ENCODE results near the gene SLC22A23.
A peak's percentile ranks its signal among the peaks of the same experiment; 100 is the strongest.

The SLC22A23 gene

DNA sequence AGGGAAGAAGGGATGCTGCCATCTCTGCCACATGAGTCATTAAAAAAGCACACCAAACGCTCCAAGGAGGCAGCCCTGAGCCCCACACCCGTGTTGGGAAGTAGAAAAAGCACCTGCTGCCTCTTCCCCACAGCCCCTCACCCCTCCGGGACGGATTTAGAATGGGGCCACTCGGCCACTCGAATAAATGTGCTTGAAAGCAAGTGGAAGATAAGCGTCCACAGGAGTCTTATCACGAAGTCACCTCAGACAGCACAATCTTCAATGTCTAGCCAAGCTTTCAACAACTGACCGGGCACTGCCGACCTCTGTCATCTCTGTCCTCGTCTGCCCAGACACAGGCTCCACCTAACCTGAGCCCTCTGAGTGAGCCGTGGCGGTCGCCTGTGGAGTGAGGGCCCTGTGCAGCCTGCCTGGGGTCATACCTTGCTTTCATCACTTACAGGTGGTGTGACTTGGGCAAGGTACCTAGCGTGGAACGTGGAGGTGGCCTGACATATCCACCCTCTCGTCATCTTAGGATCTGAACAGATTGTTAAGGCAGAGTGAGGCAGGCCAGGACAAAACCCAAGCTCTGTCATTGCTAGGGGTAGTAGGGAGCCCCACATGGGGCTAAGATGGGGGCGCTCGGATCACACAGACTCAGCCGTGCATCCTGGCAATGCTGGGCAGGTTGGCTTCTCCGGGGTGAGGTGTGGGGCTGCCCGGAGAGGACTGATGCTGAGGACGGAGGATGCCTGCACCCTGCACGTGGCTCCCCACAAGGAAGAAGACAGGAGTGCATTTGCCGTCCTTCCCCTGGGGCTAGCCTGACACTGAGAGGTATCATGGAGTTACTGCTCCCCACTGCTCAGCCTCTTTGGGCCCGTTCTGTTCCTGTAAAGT, 163.3 kb downstream of the SLC22A23 start:
- no peak for DNase-seq

DNA sequence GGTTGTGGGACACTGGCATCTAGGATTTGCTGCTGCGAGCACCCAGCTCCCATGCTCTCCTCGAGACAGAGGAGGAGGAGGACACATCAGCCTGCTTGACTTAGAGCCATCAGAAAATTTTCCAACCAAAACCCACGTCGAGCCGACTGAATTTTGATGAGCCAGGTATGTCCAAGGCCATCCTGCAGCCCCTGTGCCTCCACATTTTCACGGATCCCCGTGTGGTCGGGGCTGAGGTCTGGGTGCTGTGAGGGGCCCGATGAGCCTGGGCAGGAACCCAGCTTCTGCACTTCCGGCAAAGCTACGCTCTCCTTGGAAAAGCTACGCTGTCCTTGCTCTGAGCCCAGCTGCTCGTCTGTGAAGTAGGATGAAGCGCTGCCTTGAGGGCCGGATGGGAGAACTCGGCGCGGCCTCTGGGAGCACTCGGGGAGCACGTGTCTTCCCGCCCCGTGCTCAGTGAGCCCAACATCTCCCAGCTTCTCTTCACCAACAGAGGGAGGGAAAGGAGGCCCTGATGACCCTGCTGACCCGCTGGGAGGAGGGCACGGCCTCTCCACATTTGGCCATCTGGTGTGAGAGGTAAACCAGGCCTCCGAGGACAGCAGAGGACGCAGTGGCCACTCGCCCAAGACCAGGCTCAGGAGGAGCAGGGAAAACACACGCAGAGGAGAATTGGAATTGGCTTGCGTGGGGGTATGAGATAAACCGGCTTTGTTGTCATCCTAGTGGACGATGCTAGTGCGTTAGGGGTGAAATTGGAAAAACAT, 164.2 kb downstream of the SLC22A23 start:
- DNase-seq = no peak

DNA sequence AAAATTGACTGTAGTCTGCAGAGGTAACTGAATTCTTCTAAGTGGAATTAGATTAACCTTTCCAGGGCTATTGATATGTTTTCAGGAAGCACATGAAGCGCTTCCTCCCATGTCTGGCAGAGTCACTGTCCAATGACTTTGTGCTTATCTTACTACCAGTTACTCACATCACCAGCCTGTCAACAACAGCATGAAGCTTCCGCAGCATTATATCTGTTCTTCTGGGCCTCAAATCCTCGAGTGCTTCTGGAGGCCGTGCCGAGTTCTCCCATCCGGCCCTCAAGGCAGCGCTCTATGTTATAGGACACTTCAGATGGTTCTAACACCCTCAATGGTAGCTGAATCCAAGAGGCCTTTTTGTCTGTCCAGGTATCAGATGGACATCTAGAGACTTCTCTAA, 164.9 kb downstream of the SLC22A23 start:
- peak; percentile 53 for DNase-seq

DNA sequence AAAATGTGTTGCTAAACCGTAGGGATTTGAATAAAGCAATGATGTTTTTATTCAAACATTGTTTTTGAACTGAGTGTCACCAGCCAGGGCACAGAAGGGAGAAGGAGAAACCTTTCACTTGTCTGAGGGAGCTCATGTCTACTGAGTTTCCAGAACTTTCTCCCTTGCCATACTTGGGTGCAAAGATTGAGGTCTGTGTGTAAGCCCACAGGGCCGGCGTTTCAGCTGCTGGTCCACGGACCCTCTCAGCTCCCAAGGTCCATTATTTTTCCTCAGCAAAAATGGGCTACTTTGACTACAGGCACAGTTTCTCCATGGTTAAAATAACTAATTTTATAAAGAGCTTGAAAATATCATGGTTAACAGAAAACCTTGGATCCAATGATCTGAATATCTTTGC, 165.5 kb downstream of the SLC22A23 start:
- no peak for DNase-seq

DNA sequence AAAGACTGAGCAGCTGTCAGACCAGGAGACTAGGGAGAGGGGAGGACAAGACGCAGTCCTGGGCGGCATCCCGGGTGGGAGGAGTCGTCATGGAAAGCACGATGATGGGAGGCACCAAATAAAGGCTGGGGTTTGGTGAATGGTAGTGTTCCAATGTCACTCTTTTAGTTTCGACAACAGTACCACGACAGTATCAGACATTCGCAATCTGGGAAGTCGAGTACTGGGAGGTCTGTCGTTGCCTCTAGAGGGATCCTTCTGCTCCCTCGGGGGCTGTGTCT, 166.0 kb downstream of the SLC22A23 start:
- DNase-seq = no peak

DNA sequence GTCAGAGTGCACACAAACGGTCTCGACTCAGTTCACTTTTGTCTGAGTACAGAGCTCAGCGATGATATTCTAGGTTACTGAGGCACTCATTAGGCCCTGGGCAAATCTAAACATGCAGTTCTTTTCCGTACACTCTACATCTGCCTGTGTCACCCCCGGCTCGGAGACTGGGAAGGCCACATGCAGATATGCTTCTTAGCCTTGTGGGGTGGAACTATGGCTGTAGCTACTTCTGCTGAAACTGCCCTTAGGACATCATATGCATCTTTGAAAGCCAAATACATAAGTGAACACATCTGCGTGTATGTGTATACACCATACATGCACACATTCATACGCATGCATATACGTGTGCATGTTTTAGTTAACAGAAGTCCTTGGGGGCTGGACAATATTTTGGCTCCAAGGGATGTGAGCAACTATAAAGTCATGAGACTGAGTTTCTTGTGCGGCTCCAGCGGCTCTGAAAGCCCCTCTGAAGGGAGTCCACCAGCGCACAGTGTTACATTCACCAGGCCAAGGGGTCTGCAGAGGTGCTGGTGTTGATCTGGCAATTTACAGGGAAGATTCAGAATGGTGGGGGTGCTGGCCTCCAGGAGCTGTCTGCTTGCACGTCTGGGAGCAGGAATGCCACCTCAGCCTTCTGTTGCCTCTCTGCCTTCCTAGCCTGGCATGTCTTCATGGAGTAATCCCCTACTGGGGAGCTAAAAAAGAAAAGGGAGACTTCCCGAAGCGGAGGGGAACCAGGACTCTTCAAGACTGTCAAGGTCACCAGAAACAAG, 166.5 kb downstream of the SLC22A23 start:
- no peak for DNase-seq

DNA sequence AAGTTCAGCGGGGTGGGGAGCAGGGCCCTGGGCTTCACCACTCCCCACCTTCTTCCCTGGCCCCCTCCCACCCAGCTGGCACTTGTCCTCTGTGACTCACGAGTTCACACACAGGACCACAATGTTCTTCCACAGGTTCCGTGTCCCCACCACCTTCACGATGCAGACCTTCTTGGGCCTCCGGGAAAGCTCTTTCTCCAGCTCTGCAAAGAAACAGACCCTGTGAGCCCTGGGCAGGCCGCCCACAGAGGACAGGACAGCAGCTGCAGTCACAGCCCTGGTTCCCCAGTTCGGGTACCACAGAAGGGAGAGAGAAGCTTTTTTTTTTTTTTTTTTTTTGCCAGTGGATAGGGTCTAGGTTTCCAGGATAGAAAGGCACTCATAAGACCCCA, 167.2 kb downstream of the SLC22A23 start:
- DNase-seq = no peak

DNA sequence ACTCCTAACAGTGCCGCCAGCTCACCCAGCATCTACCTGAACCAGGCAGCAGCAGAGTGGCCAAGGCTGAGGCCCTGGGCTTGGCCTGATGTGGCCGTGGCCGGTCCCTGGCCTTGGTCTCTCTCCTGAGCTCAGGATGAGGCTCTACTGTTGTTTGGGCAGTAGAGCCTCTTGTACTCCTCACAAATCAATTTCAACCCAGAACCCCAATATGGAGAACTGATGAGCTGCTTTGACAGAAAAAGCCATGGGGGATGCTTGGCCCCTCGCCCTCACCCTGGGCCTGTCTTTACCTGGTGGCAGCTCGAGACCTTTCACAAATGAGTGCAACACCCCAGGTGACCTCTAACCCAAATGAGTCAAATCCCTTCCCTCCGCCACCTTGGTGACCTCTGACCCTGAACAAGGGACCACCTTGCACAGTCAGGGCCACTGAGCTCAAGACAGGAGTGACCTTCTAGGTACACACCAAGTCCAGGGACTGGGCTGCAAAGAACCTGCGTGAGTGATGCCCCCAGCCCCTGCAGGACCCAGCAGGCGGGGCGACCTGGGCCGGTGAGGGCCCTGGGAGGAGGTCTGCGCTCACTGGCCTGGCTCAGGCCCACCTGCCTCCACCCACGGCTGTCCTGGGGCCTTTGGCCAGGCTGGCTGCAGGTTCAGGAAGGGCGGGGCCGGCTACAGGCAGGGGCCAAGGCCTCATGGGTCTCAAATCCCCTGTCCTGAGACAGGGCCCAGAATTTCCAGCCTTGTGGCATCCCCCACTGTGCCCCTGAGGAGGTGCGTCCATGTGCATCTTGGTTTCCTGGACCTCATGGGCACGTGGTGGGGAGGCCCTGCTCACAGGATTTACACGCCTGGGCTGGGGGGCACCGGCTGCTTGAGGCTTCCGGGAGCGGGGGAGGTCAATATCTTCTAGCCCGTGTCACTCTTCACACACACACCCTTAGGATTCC, 167.9 kb downstream of the SLC22A23 start:
- no peak for DNase-seq

DNA sequence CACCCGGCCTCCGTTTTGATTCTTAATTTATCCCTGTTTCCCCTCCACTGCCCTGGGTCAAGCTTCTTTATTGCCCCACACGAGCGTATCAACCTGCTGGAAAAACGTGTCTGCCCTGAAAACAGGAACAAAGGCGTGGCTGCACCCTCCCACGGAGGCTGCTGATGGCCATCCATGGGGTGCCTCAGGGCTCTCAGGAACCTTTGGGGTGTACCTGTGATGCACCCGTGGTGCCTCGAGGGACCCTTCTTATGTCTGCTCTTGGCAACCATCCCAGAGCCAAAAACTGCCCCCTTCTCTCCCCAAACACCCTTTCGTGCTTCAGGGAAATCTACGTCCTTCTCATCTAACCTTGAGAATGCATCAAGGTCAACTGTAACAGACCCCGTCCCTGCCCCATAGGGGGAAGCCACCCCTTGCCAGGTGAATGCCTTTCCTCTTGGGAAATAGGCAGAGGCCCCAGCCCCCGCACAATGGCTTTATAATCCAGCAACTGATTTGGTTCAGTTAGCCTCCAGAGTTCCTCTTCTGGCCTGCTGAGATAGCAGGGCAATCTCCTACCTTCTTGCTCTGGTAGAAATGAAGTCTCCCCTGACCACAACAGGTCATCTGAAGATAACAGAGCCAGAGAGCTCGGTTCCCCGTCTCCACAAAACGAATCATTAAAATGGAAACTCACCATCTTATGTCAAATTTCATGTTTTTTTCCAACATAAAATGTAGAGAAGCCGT, 168.7 kb downstream of the SLC22A23 start:
- peak; percentile 92 for DNase-seq

DNA sequence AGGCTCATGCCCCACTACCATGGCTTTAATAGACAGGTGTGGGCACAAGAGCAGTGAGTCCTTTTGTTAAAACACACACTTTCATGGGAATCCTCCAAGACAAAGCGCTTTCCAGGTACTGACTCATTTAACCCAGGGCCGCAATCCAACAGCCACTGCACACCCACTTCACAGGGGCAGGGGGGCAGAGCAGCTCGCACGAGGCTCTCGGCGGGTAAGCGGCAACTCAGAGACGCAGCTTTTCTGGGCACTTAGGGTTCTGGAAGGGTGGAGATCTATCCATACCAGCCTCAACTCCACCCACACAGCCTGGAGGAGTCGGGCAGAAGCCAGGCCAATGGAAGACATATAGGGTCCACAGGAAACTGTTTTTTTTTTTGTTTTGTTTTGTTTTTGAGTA, 169.5 kb downstream of the SLC22A23 start:
- peak; percentile 30 for DNase-seq

DNA sequence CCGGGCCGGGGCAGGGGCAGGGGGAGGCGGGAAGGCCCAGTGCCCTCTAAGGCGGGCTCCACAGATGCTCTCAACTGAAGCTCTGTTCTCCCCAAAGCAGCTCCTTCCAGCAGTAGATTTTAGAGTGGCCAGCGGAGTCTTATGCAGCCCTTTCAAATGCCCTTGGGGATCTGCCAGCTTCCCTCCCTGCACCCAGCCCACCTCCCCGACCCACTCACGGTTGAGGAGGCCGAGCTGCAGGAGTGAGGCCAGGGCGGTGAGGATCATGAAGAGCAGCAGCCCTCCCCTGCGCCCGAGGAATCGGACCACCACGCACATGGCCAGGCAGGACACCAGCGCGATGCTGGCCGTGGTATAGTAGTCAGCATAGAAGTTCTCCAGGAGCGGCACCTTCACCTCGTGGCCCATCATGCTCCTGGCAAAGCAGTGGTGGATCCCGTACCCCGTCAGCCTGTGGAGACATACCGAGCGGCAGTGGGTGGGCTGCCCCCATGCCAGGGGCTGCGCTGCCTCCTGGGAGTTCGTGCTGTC, 170.1 kb downstream of the SLC22A23 start:
- no peak for DNase-seq

DNA sequence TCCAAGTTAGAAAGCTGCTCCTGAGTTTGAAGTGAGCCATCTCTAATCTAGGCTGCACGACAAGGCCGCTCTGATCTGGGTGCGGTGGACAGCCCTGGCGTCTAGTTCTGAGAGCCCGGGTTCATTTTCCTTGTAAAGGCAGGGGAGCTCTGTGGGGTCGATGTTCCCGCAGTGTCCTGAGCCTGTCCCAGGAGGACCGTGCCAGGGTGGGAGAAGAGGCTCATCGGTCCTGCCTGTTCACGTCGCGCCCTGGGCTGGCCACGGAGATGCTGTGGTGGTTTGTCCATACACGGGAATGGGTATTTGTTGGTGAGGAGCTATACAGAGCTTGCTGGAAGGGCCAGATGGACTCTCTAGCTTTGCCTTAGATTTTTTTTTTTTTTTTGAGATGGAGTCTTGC, 171.1 kb downstream of the SLC22A23 start:
- no peak for DNase-seq

DNA sequence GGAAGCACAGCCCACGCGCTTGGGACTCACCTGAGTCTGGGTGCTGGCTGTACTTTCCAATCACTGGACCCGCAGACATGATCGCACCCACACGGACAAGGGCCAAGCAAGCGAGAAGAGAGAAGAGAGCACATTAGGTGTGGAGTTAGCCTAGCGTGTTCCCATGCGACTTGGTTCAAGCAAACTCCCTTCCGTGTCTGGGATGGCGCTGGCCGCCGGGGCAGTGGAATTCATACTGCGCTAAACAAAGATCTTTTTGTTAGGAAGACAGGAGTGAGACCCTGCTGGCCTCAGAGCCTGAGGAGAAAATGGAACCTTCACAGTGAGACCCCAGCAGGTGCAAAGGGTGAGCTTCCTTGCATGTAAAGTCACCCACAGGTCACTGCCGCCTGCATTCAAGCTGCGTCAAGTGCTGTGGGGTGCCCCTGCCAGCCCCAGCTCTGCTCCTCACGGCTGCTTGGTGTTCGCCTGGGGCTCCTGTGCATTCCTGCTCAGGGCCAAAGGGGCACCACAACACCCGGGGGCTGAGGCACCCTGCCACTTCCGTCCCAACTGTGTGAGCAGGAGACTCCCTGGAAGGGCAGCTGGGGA, 171.7 kb downstream of the SLC22A23 start:
- DNase-seq = no peak

DNA sequence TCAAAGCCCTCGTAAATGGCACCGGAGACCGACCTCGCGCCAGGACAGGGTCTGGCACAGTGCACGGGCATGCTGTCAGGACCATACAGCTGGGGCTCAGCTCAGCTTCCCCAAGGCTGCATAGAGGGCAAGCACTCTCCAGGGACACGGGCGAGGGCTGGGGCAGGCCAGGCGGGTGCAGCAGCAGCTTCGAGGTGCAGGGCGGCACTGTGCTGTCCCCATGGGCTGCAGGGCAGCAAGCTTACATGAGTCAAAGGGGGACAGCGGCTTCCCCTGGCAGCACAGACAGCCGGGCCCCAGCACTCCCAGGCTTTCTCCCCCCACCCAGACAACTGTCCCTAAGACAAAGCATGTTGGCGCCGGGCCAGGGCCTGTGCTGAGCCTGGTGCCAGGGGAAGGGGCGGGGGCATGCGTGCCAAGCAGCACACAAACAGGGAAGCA, 172.4 kb downstream of the SLC22A23 start:
- DNase-seq = peak; percentile 44

DNA sequence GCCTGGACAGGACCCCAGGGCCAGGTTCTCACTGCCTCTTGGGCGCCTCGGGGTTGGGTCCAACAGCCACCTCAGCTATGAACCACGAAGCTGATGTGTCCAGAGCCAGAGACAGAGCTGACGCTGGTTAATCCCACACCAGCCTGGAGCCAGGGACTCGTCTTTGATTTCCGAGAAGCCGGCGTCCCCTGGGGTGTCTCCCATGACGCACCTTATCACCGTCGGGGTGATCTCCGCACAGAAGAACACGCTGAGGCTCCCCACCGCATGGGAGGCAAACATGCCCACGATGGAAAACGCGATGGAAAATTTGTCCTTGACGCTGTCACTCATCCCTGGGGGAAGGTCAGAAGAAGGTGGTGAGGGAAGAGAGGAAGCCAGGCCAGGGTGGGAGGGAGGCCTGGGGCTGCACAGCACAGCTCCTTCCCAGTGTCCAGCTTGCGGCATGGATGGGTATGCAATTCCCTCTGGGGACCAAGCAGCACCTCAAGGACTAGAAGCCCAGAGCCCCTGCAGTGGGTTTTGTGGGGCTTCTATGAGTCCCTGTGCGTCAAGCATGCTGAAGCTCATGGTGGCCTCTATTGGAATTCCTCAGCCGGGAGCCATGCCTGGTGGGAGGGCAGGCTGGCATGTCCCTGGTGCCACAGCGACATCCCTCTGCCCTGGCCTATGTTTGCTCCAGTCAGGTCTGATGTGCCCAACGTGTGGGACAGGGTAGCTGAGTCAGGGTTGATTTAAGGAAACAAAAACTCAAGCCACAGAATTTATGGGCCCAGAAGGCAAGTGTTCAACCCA, 173.0 kb downstream of the SLC22A23 start:
- no peak for DNase-seq

DNA sequence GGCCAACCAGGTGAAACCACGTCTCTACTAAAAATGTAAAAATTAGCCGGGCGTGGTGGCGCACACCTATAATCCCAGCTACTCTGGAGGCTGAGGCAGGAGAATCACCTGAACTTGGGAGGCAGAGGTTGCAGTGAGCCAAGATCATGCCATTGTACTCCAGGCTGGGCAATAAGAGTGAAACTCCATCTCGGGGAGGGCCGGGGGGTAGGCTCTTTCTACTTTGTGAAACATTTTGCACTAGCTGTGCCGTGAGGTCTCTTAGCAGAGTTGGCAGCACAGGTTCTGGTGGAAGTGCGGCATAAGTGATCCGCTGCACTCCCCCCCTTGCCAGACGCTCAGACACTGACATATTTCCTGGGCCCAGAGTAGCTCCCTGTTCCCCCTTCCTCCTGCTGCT, 173.6 kb downstream of the SLC22A23 start:
- DNase-seq = no peak

DNA sequence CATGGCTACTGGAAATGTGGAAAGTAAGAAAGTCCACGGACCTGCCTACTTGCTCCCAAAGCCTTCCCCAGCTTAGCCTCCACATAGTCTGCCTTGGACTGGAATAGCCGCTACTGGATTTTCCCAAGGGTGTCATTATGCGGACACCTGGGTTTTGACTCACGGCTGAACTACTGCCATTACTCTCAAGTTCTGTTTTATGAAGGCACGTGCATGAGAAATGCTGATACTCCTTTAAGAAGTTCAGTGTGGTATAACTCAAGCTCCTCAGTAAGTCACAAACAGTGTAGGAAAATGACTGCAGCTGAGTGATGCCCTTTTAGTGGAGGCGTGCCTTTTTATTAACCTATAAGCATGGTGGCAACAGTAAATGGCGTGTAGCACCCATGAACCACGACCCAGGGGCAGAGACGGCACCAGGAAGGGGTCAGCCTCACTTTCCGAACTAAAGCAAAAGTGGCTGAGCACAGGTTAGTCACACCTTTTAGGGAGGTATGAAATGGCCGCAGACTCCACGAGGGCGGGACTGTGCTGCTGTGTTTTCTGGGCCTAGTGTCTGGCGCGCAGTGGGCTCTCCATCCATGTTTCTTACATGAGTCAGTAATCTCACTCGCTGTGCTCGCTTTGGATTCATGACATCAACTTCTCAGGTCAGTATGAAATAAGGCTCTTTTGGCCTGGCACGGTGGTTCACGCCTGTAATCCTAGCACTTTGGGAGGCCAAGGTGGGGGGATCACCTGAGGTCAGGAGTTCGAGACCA, 174.2 kb downstream of the SLC22A23 start:
- DNase-seq = no peak

DNA sequence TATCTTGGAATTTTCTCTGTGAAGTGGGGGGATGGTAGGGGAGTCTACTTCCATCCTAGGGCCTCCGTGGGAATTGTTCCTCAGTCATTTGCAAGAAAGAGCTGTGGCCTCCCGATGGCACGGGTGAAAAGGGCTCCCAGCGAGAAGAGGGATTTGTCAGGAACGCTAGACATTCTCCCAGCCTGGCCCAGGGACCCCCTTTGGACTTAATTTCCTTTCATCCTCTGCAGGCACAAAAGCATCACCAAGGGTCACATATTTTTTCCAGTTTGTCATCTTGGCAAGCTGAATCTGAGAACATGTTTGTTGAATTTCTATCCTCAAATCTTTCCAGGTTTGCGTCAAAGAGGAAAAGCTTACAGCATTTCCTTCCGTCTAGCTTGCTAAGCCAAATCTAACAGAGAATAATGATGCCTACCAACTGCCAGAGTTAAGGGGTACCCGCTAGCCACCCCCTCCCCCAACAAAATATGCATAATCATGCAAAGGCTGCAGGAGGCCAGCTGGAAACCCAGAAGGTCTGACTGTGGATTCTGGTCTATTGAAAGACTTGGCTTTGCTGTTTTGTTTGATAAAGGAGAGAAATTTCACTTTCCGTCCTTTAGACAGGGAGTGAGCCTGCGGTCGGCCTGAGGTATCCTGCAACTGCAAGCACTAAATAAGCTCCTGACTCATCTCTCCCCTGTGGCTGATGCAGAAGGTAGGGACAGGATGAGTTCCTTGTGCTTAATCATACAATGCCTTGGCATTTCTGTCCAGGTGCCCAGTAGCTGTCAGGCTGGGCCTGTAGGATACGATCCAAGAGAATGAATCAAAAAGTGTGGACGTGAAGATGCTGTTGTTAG, 175.0 kb downstream of the SLC22A23 start:
- no peak for DNase-seq
